22Rv1 (cell line): ENCODE results near the gene KRTAP10-2.

Experiments used
- H3K27ac ChIP-seq: fragments of 450-650 bp; 2 replicates; pipeline ENCODE4 v1.5.1; 2017
- CTCF ChIP-seq: fragments of 450-650 bp; IDR thresholded peaks from 2 replicates; pipeline ENCODE4 v1.5.1; 2017; ENCODE audit warnings: mild to moderate bottlenecking
- ZFX ChIP-seq: fragments of 450-650 bp; IDR thresholded peaks from 2 replicates; pipeline ENCODE4 v1.6.1; 2017; ENCODE audit warnings: antibody characterized with exemption, borderline replicate concordance

The KRTAP10-2 gene

DNA sequence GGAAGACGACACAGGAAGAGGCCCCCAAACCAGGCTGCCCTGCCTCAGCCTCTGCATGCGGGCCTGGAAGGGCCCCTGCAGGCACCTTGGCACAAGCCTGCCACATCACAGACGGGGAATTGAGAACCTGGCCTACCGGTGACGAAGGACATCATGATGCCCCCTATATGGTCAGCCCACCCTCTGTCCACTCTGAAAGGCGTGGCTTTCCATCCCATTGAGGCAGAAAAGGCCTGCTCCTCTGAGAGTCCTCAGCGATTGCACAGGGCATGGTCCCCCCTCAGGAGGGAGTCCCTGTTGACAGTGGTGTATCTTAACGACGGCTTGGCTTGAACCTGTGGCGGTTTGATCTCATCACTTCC, 22.7 kb downstream of the KRTAP10-2 start:
- H3K27ac ChIP-seq = no peak overlapping the region
- no peak for TF ChIP-seq CTCF
- TF ChIP-seq ZFX = no peak

DNA sequence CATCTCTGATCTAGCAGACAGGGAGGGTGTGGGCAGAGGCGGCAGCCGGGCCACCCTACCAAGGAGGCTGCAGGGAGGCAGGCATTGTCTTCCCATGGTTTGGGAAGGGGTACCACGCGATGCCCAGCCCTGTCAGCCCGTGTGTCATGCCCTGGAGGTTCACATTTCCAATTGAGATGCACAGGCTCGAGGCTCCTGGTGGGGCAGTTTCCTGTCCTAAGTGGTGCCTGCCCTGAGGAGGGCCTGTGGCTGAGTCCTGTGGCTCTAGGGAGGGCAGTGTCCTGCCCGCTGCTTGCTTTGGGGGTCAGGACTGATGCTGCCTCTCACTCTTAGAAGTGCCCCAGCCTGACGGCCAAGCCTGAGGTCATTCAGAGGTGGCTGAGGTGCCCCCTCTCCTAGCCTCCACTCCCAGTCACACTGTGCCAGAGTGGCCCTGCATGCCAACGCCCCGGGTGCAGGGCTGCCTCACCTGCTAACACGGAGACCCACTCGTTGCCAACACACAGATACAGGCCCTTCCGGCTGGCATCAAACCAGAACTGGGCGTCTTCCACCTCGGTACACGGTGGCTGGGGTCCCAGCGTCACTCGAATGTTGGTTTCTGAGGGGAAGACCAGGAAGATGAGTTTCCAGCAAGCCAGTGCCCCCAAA, 23.2 kb downstream of the KRTAP10-2 start:
- H3K27ac ChIP-seq = no peak overlapping the region
- TF ChIP-seq ZFX (no peak), CTCF (no peak)

DNA sequence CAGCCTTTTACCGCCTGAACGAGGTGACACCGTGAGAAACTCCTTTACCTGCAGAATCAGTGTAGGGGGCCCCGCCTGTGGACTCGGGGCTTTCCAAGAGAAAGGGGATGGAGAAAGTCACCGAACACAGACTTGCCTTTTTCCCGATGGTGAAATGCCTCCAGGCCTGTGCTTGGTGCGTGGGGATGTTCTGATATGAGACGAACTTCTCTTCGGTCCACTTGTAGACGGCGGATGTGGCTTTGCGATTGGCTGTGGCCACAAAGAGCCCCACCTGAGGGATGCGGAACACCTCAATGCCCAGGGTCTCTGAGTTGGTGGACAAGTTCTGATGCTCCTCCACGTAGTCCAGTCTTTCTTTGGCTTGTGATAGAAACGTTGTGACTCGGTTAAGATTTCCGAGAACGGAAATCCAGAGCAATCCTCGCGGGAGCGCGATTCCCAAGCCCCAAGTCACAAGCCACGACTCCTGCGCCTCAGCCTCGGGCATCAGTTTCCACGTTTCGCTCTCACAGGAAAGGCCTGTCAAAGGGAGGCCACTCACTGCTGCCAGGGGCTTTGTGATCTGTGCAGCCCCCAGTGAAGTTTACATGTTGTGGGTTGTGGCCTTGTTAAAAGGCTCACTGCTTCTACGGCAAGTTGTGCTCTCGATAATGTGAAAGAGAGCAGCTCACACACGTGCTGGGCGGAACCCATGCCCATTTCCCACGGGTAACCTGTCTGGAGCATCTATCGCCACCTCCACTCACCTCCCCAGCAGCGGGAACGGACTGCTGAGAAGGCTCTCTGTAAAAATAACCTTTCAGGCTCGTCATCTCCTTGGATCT, 23.9 kb downstream of the KRTAP10-2 start:
- no peak for TF ChIP-seq CTCF
- no peak for TF ChIP-seq ZFX
- H3K27ac ChIP-seq = no peak overlapping the region

- TF ChIP-seq ZFX = no peak
- TF ChIP-seq CTCF = no peak
- H3K27ac ChIP-seq = no peak overlapping the region
Measured at GRCh38 chr21:44526096-44526997, 25.0 kb downstream of the KRTAP10-2 start.

- TF ChIP-seq ZFX (no peak), CTCF (no peak)
- H3K27ac ChIP-seq = no peak overlapping the region
Measured at GRCh38 chr21:44525391-44526095, 25.8 kb downstream of the KRTAP10-2 start.

DNA sequence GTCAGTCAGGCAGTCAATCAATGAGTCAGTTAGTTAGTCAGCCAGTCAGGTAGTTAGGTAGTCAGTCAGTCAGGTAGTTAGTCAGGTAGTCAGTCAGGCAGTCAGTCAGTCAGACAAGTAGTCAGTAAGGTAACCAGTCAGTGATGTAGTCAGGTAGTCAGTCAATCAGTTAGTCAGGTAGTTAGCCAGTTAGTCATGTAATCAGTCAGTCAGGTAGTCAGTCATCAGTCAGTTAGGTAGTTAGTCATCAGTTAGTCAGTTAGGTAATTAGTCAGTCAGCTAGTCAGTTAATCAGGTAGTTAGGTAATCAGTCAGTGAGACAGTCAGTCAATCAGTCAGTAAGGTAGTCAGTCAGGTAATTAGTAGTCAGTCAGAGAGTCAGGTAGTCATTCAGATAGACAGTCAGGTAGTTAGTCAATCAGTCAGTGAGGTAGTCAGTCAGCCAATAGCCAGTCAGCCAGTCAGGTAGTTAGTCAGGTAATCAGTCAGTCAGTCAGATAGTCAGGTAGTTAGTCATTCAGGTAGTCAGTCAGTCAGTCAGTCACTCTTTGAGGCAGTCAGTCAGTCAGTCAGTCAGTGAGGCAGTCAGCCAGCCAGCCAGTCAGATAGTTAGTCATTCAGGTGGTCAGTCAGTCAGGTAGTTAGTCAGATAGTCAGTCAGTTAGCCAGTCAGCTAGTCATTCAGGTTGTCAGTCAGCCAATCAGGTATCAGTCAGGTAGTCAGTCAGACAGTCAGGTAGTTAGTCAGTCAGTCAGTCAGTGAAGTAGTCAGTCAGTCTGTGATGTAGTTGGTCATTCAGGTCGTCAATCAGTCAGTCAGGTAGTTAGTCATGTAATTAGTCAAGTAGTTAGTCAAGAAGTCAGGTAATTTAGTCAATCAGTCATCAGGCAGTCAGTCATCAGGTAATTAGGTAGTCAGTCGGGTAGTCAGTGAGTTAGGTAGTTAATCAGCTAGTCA, 26.6 kb downstream of the KRTAP10-2 start:
- no peak for TF ChIP-seq CTCF
- no peak for TF ChIP-seq ZFX
- no peak overlapping the region for H3K27ac ChIP-seq
